SK-N-SH treated with all-trans-retinoic acid at 6 μM for 48 hours (cell line): Measurements from ENCODE around the gene CEPT1.

Source experiments
- ATAC-seq: fragments of 200-7000 bp; cut with Tn5 transposase; 3 replicates; pipeline ENCODE4 v1.9.1; 2020; ENCODE audit warnings: mild to moderate bottlenecking, moderate library complexity
- BACH2 ChIP-seq: fragments of 250-450 bp; sonication (Bioruptor Pico); IDR thresholded peaks from 2 replicates; pipeline ENCODE4 v1.9.0; 2021; ENCODE audit warnings: mild to moderate bottlenecking, borderline replicate concordance
- CSDC2 ChIP-seq: fragments of 250-450 bp; sonication (Bioruptor Pico); IDR thresholded peaks from 2 replicates; pipeline ENCODE4 v1.5.0; 2020; ENCODE audit warnings: mild to moderate bottlenecking, moderate library complexity
- CSRNP3 ChIP-seq: fragments of 250-450 bp; sonication (Bioruptor Pico); IDR thresholded peaks from 2 replicates; pipeline ENCODE4 v1.5.1; 2021; ENCODE audit warnings: mild to moderate bottlenecking, moderate library complexity
- ESRRG ChIP-seq: fragments of 250-450 bp; sonication (Bioruptor Pico); IDR thresholded peaks from 2 replicates; pipeline ENCODE4 v1.6.1; 2021; ENCODE audit warnings: mild to moderate bottlenecking
- GLIS3 ChIP-seq: fragments of 250-450 bp; sonication (Bioruptor Pico); IDR thresholded peaks from 2 replicates; pipeline ENCODE4 v1.5.0; 2020; ENCODE audit warnings: mild to moderate bottlenecking, moderate library complexity
- ISL1 ChIP-seq: fragments of 250-450 bp; sonication (Bioruptor Pico); IDR thresholded peaks from 2 replicates; pipeline ENCODE4 v2.1.2; 2022; ENCODE audit warnings: mild to moderate bottlenecking, moderate library complexity
- OSR1 ChIP-seq: fragments of 250-450 bp; sonication (Bioruptor Pico); IDR thresholded peaks from 2 replicates; pipeline ENCODE4 v1.8.0; 2022; ENCODE audit warnings: moderate library complexity, mild to moderate bottlenecking, inconsistent platforms
- PATZ1 ChIP-seq: fragments of 250-450 bp; sonication (Bioruptor Pico); IDR thresholded peaks from 2 replicates; pipeline ENCODE4 v1.8.0; 2020; ENCODE audit warnings: mild to moderate bottlenecking, moderate library complexity, borderline replicate concordance
- POU6F1 ChIP-seq: fragments of 250-450 bp; sonication (Bioruptor Pico); IDR thresholded peaks from 2 replicates; pipeline ENCODE4 v1.8.0; 2021; ENCODE audit warnings: low read depth, mild to moderate bottlenecking, moderate library complexity, borderline replicate concordance
- PPARA ChIP-seq: fragments of 250-450 bp; sonication (Bioruptor Pico); IDR thresholded peaks from 2 replicates; pipeline ENCODE4 v1.5.0; 2020; ENCODE audit warnings: mild to moderate bottlenecking, borderline replicate concordance
- RARB ChIP-seq: fragments of 250-450 bp; sonication (Bioruptor Pico); IDR thresholded peaks from 2 replicates; pipeline ENCODE4 v1.8.0; 2021; ENCODE audit warnings: mild to moderate bottlenecking, moderate library complexity
- SNAI2 ChIP-seq: fragments of 250-450 bp; sonication (Bioruptor Pico); IDR thresholded peaks from 2 replicates; pipeline ENCODE4 v1.5.0; 2020; ENCODE audit warnings: mild to moderate bottlenecking, moderate library complexity
- TCF4 ChIP-seq: fragments of 250-450 bp; sonication (Bioruptor Pico); IDR thresholded peaks from 2 replicates; pipeline ENCODE4 v1.8.0; 2021; ENCODE audit warnings: mild to moderate bottlenecking, moderate library complexity, borderline replicate concordance
- TOX ChIP-seq: fragments of 250-450 bp; sonication (Bioruptor Pico); IDR thresholded peaks from 2 replicates; pipeline ENCODE4 v1.8.0; 2021; ENCODE audit warnings: mild to moderate bottlenecking, moderate library complexity, borderline replicate concordance
- ZC3H10 ChIP-seq: fragments of 250-450 bp; sonication (Bioruptor Pico); IDR thresholded peaks from 2 replicates; pipeline ENCODE4 v1.5.1; 2021; ENCODE audit warnings: mild to moderate bottlenecking, moderate library complexity
- ZFP3 ChIP-seq: fragments of 250-450 bp; sonication (Bioruptor Pico); IDR thresholded peaks from 2 replicates; pipeline ENCODE4 v1.5.0; 2020; ENCODE audit warnings: mild to moderate bottlenecking, moderate library complexity
- ZFP30 ChIP-seq: fragments of 450-650 bp; formaldehyde crosslinking; IDR thresholded peaks from 2 replicates; pipeline ENCODE4 v1.5.0; 2022; ENCODE audit warnings: mild to moderate bottlenecking, moderate library complexity
- ZNF565 ChIP-seq: fragments of 450-650 bp; formaldehyde crosslinking; conservative IDR thresholded peaks from 2 replicates; pipeline ENCODE4 v1.5.0; 2020; ENCODE audit warnings: low read depth, mild to moderate bottlenecking, moderate library complexity
- ZNF70 ChIP-seq: fragments of 450-650 bp; formaldehyde crosslinking; IDR thresholded peaks from 2 replicates; pipeline ENCODE4 v1.5.0; 2020; ENCODE audit warnings: mild to moderate bottlenecking, moderate library complexity
- ZNF8 ChIP-seq: fragments of 450-650 bp; formaldehyde crosslinking; IDR thresholded peaks from 2 replicates; pipeline ENCODE4 v1.5.0; 2020; ENCODE audit warnings: mild to moderate bottlenecking, moderate library complexity
- TF ChIP-seq, protein P1 (sequence below): fragments of 250-450 bp; sonication (Bioruptor Pico); IDR thresholded peaks from 2 replicates; pipeline ENCODE4 v1.5.1; 2020; ENCODE audit warnings: low read depth, mild to moderate bottlenecking, moderate library complexity

Gene CEPT1

DNA sequence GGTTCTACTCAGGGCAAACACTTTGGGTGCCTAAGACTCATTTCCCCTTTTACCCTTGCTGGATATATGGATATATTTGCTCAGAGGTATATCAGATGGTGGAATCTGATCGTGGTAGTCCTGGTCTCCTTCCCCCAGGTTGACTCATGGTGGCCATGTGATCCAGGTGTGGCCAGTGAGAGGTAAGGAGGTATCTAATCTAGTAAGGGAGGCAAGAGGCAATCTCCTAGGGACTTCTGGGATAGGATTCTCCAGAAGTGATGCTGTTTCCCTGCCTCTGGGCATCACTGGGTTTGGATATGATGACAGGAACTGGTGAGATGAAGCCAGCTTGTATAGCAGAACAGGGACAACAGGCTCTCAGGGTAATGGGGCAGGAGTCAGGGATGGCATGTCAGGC lies 68.9 kb downstream of the CEPT1 start:
- ATAC-seq = no peak
- TF ChIP-seq POU6F1 (CRISPR knock-in tag) (no peak), ZFP30 (CRISPR knock-in tag) (no peak), CSRNP3 (no peak), TOX (CRISPR knock-in tag) (no peak), TCF4 (CRISPR knock-in tag) (no peak), ZC3H10 (CRISPR knock-in tag) (no peak), CSDC2 (no peak), PPARA (CRISPR knock-in tag) (no peak), ZNF8 (no peak), ISL1 (CRISPR knock-in tag) (no peak), BACH2 (CRISPR knock-in tag) (no peak), ZNF70 (CRISPR knock-in tag) (no peak)

DNA sequence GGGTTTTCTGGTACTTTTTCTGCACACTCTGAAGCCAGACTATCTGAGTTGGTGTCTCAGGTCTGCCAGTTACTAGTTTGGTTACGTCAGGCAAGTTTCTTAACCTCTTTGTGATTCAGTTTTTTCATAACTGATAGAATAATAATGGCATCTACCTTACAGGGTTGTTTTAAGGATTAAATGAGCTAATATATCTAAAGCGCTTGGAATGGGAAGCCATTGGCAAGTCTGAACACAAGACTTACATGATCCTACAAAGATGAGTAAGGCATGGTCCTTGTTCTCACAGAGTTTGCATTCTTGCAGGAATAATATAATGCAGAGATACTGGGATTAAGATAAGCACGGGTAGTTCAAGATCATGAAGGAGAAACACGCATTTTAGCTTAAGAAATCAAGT lies 69.6 kb downstream of the CEPT1 start:
- TF ChIP-seq PPARA (CRISPR knock-in tag) (no peak), TCF4 (CRISPR knock-in tag) (no peak), CSRNP3 (no peak), ZC3H10 (CRISPR knock-in tag) (no peak), ISL1 (CRISPR knock-in tag) (no peak), ZNF565 (CRISPR knock-in tag) (no peak), ZNF8 (no peak), GLIS3 (CRISPR knock-in tag) (no peak), ZFP3 (CRISPR knock-in tag) (no peak), CSDC2 (no peak), ZNF70 (CRISPR knock-in tag) (no peak), ZFP30 (CRISPR knock-in tag) (no peak), RARB (CRISPR knock-in tag) (no peak), BACH2 (CRISPR knock-in tag) (no peak), POU6F1 (CRISPR knock-in tag) (no peak), ESRRG (CRISPR knock-in tag) (no peak), PATZ1 (CRISPR knock-in tag) (no peak), OSR1 (CRISPR knock-in tag) (no peak), SNAI2 (CRISPR knock-in tag) (no peak)
- TF ChIP-seq, protein P1, sequence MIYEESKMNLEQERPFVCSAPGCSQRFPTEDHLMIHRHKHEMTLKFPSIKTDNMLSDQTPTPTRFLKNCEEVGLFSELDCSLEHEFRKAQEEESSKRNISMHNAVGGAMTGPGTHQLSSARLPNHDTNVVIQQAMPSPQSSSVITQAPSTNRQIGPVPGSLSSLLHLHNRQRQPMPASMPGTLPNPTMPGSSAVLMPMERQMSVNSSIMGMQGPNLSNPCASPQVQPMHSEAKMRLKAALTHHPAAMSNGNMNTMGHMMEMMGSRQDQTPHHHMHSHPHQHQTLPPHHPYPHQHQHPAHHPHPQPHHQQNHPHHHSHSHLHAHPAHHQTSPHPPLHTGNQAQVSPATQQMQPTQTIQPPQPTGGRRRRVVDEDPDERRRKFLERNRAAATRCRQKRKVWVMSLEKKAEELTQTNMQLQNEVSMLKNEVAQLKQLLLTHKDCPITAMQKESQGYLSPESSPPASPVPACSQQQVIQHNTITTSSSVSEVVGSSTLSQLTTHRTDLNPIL (CRISPR knock-in tag) = no peak
- no peak for ATAC-seq

- no peak for ATAC-seq
- no peak for TF ChIP-seq ZFP3 (CRISPR knock-in tag)
These were observed 71.9 kb downstream of the CEPT1 start for GRCh38 chr1:111211921-111212320.
